Activated CD4-positive, alpha-beta T cell treated with anti-CD3 and anti-CD28 coated beads, Interleukin-2, Interleukin-4, amounts not matched to agents 100 ng/mL and 50 ng/mL, durations not matched to agents 16 hours and 8 hours (primary cell): Measurements from ENCODE around the gene KMO.
A peak's percentile ranks its signal among the peaks of the same experiment; 100 is the strongest.

Source experiments
- DNase-seq: peaks from one replicate; pipeline ENCODE4 v3.0.0-alpha.2; 2020; ENCODE audit warnings: low spot score

Gene KMO

DNA sequence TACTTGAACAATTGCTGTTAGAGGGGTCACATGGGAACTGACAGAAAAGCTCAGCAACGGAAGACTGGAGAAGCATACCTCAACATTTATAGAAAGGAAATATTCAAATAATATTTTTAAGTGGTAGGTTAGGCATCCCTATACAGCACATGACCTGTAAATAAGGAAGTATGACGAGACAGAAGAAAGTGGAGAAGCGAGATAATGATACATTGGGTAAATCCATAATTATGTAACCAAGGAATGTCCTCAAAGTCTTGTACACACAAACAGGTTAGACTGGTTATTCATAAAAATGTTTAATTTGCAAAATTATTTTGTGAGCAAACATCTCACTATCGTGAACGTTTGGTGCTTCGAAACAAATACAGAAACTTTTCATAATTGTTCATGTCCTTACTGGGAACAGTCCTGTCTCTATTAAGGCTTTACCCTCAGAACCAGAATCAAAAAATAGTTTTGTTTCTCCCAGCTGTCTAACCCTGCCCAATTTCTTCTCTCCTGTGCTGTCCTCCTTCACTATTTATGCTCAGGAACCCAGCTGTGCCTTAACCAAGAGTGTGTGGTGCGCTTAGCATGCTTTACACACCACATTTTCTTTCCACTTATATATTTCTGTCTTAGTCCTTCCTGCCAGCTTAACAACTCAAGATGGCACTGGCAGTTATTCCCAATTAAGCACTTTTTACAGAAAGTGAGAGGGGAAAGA lies 10.2 kb downstream of the KMO start:
- no peak for DNase-seq

DNA sequence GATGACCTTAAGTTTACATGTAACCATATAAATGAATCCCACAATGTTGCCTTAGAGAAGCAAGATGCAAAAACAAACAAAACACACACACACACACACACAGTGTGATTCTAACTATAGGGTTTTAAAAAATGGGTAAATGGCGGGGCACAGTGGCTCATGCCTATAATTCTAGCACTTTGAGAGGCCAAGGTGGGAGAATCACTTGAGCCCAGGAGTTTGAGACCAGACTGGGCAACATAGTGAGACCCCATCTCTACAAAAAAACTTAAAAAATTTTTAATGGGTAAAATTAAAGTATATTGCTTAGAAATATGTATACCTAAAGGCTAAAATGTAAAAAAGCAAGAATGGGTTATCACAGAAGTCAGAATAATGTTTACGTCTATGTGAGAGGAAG lies 15.8 kb downstream of the KMO start:
- no peak for DNase-seq

DNA sequence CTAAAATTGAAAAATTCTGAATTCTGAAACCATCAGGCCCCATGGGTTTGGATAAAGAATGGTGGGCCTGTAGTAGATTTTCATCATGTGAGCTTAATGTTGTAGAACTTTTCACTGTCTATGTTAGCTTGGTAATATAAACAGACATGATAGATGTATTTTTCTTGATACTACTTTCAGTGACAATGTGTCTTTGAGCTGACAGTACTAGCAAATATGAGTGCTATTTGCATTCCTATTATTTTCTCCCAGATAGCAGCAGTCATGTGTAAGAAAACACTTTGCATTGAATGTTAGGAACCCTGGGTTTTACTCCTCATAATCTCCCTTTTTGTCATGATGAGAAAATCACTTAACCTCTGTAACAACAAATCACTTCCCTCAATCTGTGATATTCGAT lies 18.1 kb downstream of the KMO start:
- no peak for DNase-seq

- DNase-seq, result peak; percentile 22
Measured at GRCh38 chr1:241551759-241552638, 19.8 kb downstream of the KMO start.

DNA sequence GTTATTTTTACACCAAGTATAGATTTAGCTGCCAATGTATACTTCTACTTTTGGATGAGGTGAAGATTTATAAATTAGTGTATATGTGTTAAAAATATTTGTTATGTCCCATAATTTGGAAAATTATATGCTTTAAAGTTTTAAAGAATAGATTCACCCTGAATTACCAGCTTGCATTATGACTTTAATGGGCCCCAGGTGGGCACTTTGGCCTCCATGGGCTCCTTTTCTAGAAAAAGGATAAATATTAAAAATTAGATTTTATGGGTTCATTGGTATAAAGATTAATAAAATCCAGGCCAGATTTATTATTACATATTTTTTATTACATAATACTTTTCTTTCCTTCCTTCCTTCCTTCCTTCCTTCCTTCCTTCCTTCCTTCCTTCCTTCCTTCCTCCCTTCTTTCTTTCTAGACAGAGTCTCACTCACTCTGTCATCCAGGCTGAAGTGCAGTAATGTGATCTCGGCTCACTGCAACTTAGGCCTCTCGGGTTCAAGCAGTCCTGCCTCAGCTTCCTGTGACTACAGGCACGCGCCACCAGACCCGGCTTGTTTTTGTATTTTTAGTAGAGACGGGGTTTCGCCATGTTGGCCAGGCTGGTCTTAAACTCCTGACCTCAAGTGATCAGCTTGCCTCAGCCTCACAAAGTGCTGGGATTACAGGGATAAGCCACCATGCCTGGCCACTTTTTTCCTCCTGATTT lies 21.9 kb downstream of the KMO start:
- no peak for DNase-seq

DNA sequence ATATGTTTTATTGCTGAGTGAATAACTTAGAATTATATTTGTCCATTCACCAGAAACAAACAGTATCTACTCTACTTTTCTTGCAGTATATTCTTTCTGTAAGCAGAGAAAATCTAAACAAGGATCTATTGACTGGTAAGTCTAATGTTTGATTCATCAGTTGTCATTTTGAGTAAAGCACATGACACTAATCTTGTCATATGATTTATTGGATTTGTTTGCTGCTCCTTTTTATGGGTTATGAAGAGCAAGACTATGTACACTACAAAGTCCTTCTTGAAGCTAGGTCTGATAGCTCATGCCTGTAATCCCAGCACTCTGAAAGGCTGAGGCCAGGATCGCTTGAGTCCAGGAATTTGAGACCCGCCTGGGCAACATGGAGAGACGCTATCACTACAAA lies 23.3 kb downstream of the KMO start:
- DNase-seq, result no peak

GRCh38 chr1:241557031-241557430 lies 24.9 kb downstream of the KMO start:
- no peak for DNase-seq

- DNase-seq, result no peak
Measured at GRCh38 chr1:241557551-241558193, 25.5 kb downstream of the KMO start.

DNA sequence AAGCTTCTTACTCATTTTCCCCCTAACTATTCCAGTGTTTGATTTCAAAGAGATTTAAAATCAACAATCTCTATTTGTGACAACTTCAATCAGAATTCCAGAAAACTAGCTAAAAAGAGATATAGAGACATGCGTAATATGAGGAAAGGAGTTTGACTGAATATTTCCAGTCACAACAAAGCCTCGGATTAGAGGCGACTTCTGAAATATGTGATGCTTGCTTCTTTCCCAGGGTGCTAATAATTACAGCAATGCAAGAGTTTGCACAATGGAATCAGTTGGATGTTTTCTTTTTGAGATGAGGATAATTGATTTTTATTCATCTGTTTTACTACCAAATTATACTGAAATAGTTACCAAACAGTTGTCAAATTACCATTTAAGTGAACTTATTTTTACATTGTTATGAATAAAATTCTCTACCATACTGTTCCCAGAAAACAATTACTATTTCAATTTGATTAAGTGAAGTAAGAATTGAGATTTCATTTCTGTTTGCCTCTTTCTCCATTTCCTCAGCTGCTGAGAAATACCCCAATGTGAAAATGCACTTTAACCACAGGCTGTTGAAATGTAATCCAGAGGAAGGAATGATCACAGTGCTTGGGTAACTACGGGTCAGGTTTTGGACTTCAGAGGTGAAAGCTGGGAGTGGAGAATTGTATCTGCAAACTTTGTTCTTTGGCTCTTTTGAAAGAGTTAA lies 28.1 kb downstream of the KMO start:
- DNase-seq, result no peak

- no peak for DNase-seq
Measured at GRCh38 chr1:241560849-241561187, 28.6 kb downstream of the KMO start.

DNA sequence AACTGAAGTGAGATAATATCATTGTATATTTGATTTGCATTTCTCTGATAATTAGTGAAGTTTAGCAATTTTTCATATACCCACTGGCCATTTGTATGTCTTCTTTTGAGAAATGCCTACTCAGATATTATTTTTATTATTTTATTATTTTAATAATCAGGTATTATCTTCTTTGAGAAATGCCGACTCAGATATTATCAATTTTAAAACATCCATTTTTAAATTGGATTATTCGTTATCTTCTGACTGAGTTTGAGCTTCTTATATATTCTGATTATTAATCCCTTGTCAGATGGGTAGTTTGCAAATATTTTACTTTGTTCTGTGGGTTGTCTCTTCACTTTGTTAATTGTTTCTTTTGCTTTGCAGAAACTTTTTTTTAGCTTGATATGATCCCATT lies 37.7 kb downstream of the KMO start:
- no peak for DNase-seq

GRCh38 chr1:241574154-241574553 lies 42.0 kb downstream of the KMO start:
- no peak for DNase-seq

DNA sequence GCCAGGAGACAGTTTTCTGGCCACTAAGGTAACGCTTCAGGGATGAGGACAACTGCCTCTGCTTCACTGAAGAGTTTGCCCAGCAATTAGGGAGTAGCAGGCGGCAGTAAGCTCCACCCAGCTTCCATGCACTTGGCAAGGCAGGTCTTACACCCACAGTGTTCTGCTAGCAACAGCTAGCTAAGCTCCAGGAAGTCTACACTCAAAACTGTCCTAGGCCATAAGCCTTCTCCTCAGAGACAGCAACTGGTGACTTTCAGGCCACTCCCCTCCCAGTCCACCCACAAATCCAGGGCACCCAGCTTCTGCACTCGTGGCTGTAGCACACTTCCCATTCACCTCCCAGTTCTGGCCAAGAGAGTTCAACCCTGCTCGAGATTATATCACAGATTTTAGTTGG lies 47.3 kb downstream of the KMO start:
- no peak for DNase-seq

- DNase-seq, result no peak
Measured at GRCh38 chr1:241582921-241583321, 50.7 kb downstream of the KMO start.

DNA sequence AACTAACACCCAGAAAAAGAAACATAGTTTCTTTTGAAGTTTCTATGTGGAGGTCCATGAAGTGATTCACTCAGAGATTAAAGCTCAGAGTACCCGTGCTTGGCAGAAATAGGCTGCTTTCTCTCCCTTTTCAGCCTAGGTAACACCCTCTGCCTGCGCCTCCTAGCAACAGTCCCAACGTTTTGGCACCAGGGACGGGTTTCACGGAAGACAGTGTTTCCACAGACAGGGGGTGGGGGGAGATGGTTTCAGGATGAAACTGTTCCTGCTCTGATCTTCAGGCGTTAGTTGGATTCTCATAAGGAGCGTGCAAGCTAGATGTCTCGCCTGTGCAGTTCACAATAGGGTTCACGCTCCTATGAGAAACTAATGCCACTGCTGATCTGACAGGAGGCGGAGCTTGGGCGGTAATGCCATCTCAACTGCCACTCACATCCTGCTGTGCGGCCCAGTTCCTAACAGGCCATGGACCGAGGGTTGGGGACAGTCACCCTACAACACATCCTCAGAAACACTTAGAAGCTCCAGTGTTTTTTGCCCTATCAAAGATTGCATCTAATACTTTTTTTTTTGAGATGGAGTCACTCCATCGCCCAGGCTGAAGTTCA lies 54.8 kb downstream of the KMO start:
- DNase-seq, result no peak

- DNase-seq, result no peak
Measured at GRCh38 chr1:241589521-241589920, 57.3 kb downstream of the KMO start.

- no peak for DNase-seq
Measured at GRCh38 chr1:241590719-241591118, 58.5 kb downstream of the KMO start.

DNA sequence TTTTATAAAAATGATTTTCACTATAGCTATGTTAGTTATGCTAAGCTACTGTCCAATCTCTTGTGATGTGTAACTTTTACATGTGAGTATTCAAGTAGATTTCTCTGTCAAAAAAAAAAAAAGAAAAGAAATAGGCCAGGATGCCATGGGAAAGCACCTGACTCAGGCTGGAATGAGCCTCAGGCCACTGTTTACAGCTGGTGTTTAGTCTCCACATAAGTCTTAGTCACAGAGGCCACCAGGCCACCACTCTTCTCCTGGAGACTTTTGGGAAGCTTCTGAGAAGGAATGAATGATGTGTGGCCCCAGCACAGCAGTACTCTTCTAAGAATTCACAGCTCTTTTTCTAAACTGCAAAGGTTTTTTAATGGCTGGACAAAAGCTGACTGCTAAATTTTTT lies 59.1 kb downstream of the KMO start:
- no peak for DNase-seq

GRCh38 chr1:241591736-241592135 lies 59.6 kb downstream of the KMO start:
- no peak for DNase-seq

- peak; percentile 53 for DNase-seq
Measured at GRCh38 chr1:241592273-241592958, 60.2 kb downstream of the KMO start.

GRCh38 chr1:241593186-241593585 lies 61.0 kb downstream of the KMO start:
- DNase-seq, result no peak
